DOHH2 (cell line): Measurements from ENCODE around the gene CTSS.

Experiments
- EZH2phosphoT487 ChIP-seq: fragments of 200-600 bp; sonication (generic); IDR thresholded peaks from 2 replicates; pipeline ENCODE4 v1.6.1; 2017; ENCODE audit warnings: borderline replicate concordance, mild to moderate bottlenecking, antibody characterized with exemption, low read length, moderate library complexity, mixed read lengths
- TF ChIP-seq, protein P1 (sequence below): fragments of 200-600 bp; sonication (generic); IDR thresholded peaks from one replicate; pipeline ENCODE4 v1.5.1; 2014; ENCODE audit warnings: antibody characterized with exemption, mild to moderate bottlenecking, low read depth, low read length; ENCODE audit not compliant: poor library complexity, severe bottlenecking

DNA sequence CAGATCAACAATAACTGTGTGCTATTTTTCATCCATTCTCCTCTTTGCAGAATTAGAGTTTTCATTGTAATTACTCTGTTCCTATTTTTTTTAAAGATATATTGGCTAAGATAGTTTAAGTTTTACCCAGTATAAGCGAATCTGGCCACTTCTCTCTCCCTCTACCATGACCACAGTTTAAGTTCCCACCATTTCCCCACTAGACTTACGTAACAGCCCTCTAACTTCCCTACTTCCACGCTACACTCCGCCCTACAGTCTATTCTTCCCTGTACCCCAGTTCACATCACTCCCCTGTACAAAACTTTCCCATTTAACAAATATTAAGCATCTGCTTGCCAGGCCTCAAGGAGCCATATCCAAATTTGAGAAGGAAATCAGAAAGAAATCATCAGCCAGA lies 26.0 kb upstream of the CTSS start:
- TF ChIP-seq, protein P1, sequence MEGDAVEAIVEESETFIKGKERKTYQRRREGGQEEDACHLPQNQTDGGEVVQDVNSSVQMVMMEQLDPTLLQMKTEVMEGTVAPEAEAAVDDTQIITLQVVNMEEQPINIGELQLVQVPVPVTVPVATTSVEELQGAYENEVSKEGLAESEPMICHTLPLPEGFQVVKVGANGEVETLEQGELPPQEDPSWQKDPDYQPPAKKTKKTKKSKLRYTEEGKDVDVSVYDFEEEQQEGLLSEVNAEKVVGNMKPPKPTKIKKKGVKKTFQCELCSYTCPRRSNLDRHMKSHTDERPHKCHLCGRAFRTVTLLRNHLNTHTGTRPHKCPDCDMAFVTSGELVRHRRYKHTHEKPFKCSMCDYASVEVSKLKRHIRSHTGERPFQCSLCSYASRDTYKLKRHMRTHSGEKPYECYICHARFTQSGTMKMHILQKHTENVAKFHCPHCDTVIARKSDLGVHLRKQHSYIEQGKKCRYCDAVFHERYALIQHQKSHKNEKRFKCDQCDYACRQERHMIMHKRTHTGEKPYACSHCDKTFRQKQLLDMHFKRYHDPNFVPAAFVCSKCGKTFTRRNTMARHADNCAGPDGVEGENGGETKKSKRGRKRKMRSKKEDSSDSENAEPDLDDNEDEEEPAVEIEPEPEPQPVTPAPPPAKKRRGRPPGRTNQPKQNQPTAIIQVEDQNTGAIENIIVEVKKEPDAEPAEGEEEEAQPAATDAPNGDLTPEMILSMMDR = no peak
- no peak for TF ChIP-seq EZH2phosphoT487
